Measurements from ENCODE around the gene SGPL1.

SGPL1 gene

DNA sequence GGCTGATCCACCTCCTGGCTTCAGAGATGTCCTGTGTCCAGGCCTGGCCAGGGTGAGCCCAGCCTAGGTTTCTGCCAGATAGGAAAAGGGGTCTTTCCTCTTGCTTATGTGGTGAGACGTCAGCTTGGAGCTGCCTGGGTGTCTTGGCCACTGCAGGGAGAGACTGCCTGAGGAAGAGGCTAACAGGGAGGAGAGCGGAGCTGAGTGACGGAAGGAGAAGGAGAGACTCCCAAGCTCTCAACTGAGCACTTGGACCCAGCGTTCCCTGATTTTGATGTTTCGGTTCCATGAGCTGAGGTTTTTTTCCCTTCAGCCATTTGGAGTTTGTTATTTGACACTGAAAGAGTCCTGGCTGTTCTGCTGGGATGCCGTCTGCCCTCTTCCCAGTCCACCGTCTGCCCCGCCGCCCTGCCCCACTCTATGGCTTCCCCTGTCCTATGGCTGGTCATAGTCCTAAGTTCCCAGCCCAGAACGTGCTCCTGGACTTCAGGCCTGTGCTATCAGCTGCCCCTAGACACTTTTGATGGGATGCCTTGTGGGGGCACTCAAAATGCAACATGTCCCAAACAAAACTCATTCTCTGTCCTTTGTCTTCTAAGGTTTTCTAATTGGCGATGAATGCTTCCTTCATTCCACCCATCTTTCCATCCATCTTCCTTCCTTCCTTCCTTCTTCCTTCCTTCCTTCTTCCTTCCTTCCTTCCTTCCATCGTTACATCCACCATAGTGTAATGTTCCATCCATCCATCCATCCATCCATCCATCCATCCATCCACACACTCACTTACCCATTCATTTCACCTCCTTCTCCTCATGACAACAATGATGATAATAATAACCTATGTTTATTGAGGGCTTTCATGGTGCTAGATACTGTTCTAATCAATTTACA lies 92.9 kb downstream of the SGPL1 start:
- no peak overlapping the region for H3K4me3 ChIP-seq (ENCODE audit: low read depth, low read length)
- TF ChIP-seq, protein P1, sequence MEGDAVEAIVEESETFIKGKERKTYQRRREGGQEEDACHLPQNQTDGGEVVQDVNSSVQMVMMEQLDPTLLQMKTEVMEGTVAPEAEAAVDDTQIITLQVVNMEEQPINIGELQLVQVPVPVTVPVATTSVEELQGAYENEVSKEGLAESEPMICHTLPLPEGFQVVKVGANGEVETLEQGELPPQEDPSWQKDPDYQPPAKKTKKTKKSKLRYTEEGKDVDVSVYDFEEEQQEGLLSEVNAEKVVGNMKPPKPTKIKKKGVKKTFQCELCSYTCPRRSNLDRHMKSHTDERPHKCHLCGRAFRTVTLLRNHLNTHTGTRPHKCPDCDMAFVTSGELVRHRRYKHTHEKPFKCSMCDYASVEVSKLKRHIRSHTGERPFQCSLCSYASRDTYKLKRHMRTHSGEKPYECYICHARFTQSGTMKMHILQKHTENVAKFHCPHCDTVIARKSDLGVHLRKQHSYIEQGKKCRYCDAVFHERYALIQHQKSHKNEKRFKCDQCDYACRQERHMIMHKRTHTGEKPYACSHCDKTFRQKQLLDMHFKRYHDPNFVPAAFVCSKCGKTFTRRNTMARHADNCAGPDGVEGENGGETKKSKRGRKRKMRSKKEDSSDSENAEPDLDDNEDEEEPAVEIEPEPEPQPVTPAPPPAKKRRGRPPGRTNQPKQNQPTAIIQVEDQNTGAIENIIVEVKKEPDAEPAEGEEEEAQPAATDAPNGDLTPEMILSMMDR (IDR thresholded peaks at IDR 0.05; ENCODE audit: low read depth, low read length) = no peak

DNA sequence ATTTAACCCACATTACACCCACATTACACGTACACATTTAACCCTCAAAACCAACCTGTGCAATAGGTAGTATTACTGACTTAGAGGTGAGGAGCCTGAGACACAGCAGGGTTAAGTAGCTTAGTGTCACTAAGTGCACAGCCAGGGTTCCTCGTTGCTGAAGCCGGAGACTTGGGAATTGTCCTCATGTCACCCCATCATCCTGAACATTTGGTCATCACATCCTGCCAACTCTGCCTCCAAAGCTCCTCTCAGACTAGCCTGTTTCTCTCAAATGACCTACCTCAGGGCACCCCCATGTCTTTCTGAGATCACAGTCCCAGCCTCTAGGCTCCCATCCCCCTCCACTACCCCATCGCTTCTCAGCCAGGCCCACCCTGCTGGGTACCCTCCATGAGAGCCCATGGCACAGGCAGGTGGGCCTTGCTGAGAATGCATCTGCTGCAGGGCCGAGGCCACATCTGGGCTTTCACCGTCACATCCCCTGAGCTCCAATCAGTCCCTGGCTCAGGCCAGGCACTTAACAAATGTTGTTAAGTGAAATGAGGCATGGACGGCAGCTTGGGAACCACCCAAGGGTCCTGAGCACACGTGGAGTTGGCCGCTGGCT lies 93.7 kb downstream of the SGPL1 start:
- H3K4me3 ChIP-seq (ENCODE audit: low read depth, low read length) = no peak overlapping the region
- TF ChIP-seq, protein P1 (IDR thresholded peaks at IDR 0.05; ENCODE audit: low read depth, low read length) = no peak

DNA sequence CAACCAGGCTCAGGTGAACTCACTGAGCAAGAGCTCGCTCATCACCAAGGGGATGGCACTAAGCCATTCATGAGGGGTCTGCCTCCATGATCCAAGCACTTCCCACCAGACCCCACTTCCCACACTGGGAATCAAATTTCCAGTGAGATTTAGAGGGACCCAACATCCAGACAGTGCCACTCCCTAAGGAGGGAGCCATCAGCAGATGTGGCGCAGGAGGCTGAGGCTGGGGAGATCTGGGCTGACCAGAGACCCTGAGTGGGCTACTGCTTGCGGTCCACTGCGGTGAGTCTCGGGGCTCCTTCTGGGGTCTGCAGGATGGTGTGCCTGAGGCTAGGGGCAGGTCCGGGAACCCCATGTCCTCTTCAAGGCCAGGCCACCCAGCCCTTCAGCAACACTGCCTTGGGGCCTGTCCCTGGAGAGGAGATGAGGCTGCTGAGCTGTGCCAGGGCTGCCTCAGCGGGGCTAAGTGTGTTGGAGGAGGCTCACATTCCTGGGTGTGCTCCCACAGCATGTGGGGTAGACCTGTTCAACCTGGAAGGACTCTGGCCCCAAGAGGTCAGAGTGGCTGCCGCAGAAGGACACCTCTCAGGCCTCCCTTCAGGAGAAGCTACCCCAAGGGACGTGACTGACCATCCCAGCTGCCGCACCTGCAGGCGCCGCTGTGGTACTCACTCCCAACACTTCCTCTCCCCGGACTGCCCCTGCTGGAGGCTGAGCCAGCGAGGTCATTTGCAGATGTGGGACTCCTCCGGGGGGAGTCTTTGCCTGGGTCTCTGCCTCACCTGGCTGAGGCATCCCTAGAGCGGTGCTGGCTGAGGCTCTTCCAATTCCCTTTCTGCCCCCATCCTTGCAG lies 95.0 kb downstream of the SGPL1 start:
- TF ChIP-seq, protein P1 (IDR thresholded peaks at IDR 0.05; ENCODE audit: low read depth, low read length) = no peak
- H3K4me3 ChIP-seq (ENCODE audit: low read depth, low read length) = no peak overlapping the region

DNA sequence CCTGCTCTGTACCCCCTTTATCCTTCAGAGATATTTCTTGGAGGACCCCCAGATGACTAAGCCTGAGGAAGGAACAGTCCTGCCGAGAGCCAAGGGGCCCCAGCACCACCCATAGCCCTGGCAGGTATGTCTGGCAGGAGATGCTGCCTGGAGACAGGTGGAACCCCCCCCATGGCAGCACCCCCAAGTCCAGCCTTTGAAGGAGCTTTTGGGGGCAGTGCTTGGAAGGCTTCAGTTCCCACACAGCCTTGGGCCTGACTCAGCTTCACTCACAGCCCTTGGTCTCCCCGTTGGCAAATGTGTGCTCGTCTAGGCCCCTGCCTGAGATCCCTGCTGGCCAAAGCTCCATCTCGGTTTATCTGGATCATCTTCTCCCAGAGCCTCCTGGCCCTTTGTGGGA lies 95.6 kb downstream of the SGPL1 start:
- H3K4me3 ChIP-seq (ENCODE audit: low read depth, low read length) = no peak overlapping the region
- TF ChIP-seq, protein P1 (IDR thresholded peaks at IDR 0.05; ENCODE audit: low read depth, low read length) = no peak

DNA sequence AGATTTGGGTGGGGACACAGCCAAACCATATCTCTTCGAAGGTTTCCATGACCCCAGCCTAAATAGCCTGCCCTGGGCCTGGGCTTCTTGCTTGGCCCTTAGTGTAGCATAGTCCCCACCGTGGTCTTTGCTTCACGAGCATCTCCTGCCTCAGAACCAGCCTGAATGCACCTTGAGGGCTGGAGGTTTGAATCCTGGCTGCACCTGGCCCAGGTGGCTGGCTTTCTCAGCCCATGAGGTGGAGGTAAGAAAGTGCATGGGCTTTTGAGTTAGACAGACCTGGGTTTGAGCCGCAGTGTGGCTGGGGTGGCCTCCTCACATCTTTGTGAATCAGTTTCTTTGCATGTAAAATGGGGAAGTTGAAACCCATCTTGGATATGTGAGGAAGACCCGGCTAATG lies 96.8 kb downstream of the SGPL1 start:
- TF ChIP-seq, protein P1 (IDR thresholded peaks at IDR 0.05; ENCODE audit: low read depth, low read length) = no peak

DNA sequence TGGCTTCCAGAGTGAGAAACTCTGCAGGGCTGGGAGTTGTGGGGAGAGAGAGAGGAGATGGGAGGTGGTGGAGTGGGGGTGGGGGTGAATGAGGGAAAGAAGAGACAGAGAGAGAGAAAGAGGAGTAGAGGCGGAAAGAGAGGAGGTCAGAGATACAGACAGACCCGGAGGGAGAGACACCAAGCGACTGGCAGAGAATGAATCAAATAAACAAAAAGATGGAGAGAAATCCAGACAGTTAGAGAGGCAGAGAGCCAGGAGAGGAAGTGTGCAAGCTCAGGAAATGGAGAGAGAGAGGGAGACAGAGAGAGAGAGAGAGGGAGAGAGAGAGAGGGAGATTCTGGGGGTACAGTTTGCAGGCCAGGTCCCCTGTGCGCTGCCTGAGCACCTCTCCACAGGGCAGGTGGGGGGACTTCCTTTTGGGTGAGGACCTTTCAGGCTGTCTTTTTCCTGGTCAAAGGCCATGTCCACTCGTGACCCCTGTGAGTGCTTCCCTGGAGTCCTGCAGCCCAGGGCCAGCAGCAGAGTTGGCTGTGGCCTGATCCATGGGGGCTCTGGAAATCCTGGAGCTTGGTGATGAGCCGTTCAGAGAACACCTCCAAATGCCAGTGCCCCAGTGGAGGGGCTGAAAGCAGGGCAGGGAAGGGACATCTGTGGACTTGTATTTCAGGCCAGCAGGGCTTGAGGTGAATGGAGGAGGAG lies 97.6 kb downstream of the SGPL1 start:
- no peak overlapping the region for H3K4me3 ChIP-seq (ENCODE audit: low read depth, low read length)
- TF ChIP-seq, protein P1 (IDR thresholded peaks at IDR 0.05; ENCODE audit: low read depth, low read length) = no peak

More for the DNA sequence above, 96.8 kb downstream of the SGPL1 start:
- H3K4me3 ChIP-seq (ENCODE audit: low read depth, low read length) = no peak overlapping the region

All from WI38 (cell line).